GM23338 (cell line): ENCODE data around the gene RHO. TPM values are rescaled to one million over a fixed set of nuclear protein-coding genes. Genes with fewer than 3 reads are reported as not detected.

Experiments
- ATAC-seq: fragments of 200-7000 bp; cut with Tn5 transposase; 3 replicates; pipeline ENCODE4 v1.9.1; 2020
- DNase-seq: peaks from one replicate; pipeline ENCODE4 v3.0.0-alpha.2; 2015; ENCODE audit warnings: low spot score
- H2AFZ ChIP-seq: fragments of 200-600 bp; sonication (generic); 2 replicates; pipeline ENCODE4 v1.8.0; 2016; ENCODE audit warnings: antibody characterized with exemption, mild to moderate bottlenecking, moderate library complexity
- H3F3A ChIP-seq: fragments of 200-600 bp; sonication (generic); replicated peaks from 2 replicates; pipeline ENCODE4 v1.8.0; 2017; ENCODE audit warnings: antibody characterized with exemption, mixed run types, low read depth
- H3K27ac ChIP-seq: fragments of 200-600 bp; sonication (generic); 2 replicates; pipeline ENCODE4 v1.6.1; 2016; ENCODE audit warnings: low read depth
- H3K27me3 ChIP-seq: fragments of 200-600 bp; sonication (generic); 2 replicates; pipeline ENCODE4 v1.8.0; 2016; ENCODE audit warnings: mild to moderate bottlenecking, mixed run types, moderate library complexity; ENCODE audit not compliant: insufficient read depth
- H3K36me3 ChIP-seq: fragments of 200-600 bp; sonication (generic); 2 replicates; pipeline ENCODE4 v1.8.0; 2016; ENCODE audit warnings: mild to moderate bottlenecking; ENCODE audit not compliant: insufficient read depth
- H3K4me1 ChIP-seq: fragments of 200-600 bp; sonication (generic); 2 replicates; pipeline ENCODE4 v1.8.0; 2016; ENCODE audit warnings: mild to moderate bottlenecking, moderate library complexity; ENCODE audit not compliant: insufficient read depth
- H3K4me2 ChIP-seq: fragments of 200-600 bp; sonication (generic); 2 replicates; pipeline ENCODE4 v1.7.1; 2017; ENCODE audit warnings: mixed run types
- H3K4me3 ChIP-seq: fragments of 200-600 bp; sonication (generic); 2 replicates; pipeline ENCODE4 v1.6.1; 2016; ENCODE audit warnings: mixed run types
- H3K79me2 ChIP-seq: fragments of 200-600 bp; sonication (generic); replicated peaks from 2 replicates; pipeline ENCODE4 v1.8.0; 2017; ENCODE audit warnings: mild to moderate bottlenecking; ENCODE audit not compliant: insufficient read depth
- H3K9me2 ChIP-seq: fragments of 200-600 bp; sonication (generic); 2 replicates; pipeline ENCODE4 v1.8.0; 2017; ENCODE audit not compliant: insufficient read depth
- H4K20me1 ChIP-seq: fragments of 200-600 bp; sonication (generic); replicated peaks from 2 replicates; pipeline ENCODE4 v1.8.0; 2017; ENCODE audit warnings: mild to moderate bottlenecking; ENCODE audit not compliant: insufficient read depth
- H3K27ac Mint-ChIP-seq: 2 replicates; pipeline ENCODE4 v1.8.0; 2020; ENCODE audit warnings: inconsistent platforms, mild to moderate bottlenecking, moderate library complexity, mixed read lengths
- H3K27me3 Mint-ChIP-seq: 3 replicates; pipeline ENCODE4 v1.8.0; 2022; ENCODE audit warnings: low read depth, mild to moderate bottlenecking, moderate library complexity, mixed read lengths, inconsistent platforms; ENCODE audit not compliant: insufficient read depth, poor library complexity
- H3K36me3 Mint-ChIP-seq: 3 replicates; pipeline ENCODE4 v1.8.0; 2021; ENCODE audit warnings: low read depth, mild to moderate bottlenecking, inconsistent platforms, moderate library complexity, mixed read lengths
- H3K4me1 Mint-ChIP-seq: 3 replicates; pipeline ENCODE4 v1.8.0; 2020; ENCODE audit warnings: mild to moderate bottlenecking, inconsistent platforms, mixed read lengths
- H3K4me3 Mint-ChIP-seq: 3 replicates; pipeline ENCODE4 v1.8.0; 2021; ENCODE audit warnings: moderate library complexity, mild to moderate bottlenecking, inconsistent platforms, mixed read lengths
- H3K9me3 Mint-ChIP-seq: 3 replicates; pipeline ENCODE4 v1.8.0; 2020; ENCODE audit warnings: moderate library complexity, mild to moderate bottlenecking, inconsistent platforms, mixed read lengths
- CREB1 ChIP-seq: fragments of 250-450 bp; sonication (Bioruptor Pico); IDR thresholded peaks from 2 replicates; pipeline ENCODE4 v1.5.0; 2020; ENCODE audit warnings: low read depth, mild to moderate bottlenecking, moderate library complexity
- EZH2 ChIP-seq: fragments of 200-600 bp; sonication (generic); IDR thresholded peaks from one replicate; pipeline ENCODE4 v1.8.0; 2017; ENCODE audit warnings: antibody characterized with exemption, mild to moderate bottlenecking, low read depth; ENCODE audit not compliant: unreplicated experiment
- EZH2phosphoT487 ChIP-seq: fragments of 200-600 bp; sonication (generic); IDR thresholded peaks from one replicate; pipeline ENCODE4 v1.8.1; 2018; ENCODE audit warnings: antibody characterized with exemption; ENCODE audit not compliant: unreplicated experiment
- JUNB ChIP-seq: IDR thresholded peaks from one replicate; pipeline ENCODE4 v1.6.1; 2016; ENCODE audit warnings: antibody characterized with exemption; ENCODE audit not compliant: unreplicated experiment
- NANOG ChIP-seq: IDR thresholded peaks from 2 replicates; pipeline ENCODE4 v1.6.1; 2016; ENCODE audit warnings: antibody characterized with exemption, borderline replicate concordance
- POLR2AphosphoS5 ChIP-seq: IDR thresholded peaks from 2 replicates; pipeline ENCODE4 v1.6.1; 2016; ENCODE audit warnings: antibody characterized with exemption, low read depth
- STAT1 ChIP-seq: IDR thresholded peaks from one replicate; pipeline ENCODE4 v1.6.1; 2016; ENCODE audit warnings: antibody characterized with exemption; ENCODE audit not compliant: unreplicated experiment
- ZNF114 ChIP-seq: fragments of 250-450 bp; sonication (Bioruptor Pico); IDR thresholded peaks from 2 replicates; pipeline ENCODE4 v1.5.0; 2020; ENCODE audit warnings: mild to moderate bottlenecking, moderate library complexity
- ZNF331 ChIP-seq: fragments of 250-450 bp; sonication (Bioruptor Pico); IDR thresholded peaks from 2 replicates; pipeline ENCODE4 v1.5.0; 2020; ENCODE audit warnings: low read depth, mild to moderate bottlenecking, moderate library complexity
- polyA plus RNA-seq: library from polyadenylated mRNA; unstranded; fragments of >200 nt; fragmentation: Nextera tagmentation; extraction: Ambion mirVana; gene quantifications from 2 replicates; pipeline ENCODE4 v1.2.1, GENCODE V29; 2016
- total RNA-seq: library from RNA; depleted of rRNA; stranded (reverse); fragments of >200 nt; shearing (Covaris generic); gene quantifications from 2 replicates; pipeline ENCODE4 v1.2.3, GENCODE V29; 2014
- TF ChIP-seq, protein P1 (sequence below), 2 experiments: fragments of 200-600 bp in 1 of 2; sonication (generic) in 1 of 2; conservative IDR thresholded peaks; 2 replicates each; pipeline versions ENCODE4 v1.5.1 to v1.6.1; 2016 to 2017; ENCODE audit warnings: antibody characterized with exemption in 2 of 2, low read depth in 2 of 2, mild to moderate bottlenecking in 2 of 2, moderate library complexity in 1 of 2
- TF ChIP-seq, protein P2 (sequence below): fragments of 250-450 bp; sonication (Bioruptor Pico); IDR thresholded peaks from 2 replicates; pipeline ENCODE4 v1.5.0; 2020; ENCODE audit warnings: mild to moderate bottlenecking, moderate library complexity
- TF ChIP-seq, protein P3 (sequence below): IDR thresholded peaks from one replicate; pipeline ENCODE4 v1.6.1; 2018; ENCODE audit warnings: antibody characterized with exemption; ENCODE audit not compliant: unreplicated experiment
- TF ChIP-seq, protein P4 (sequence below): IDR thresholded peaks from 2 replicates; pipeline ENCODE4 v1.6.1; 2016; ENCODE audit warnings: antibody characterized with exemption

Gene RHO
- total and polyA plus RNA-seq, 2 experiments from 2014 or later, result not detected

DNA sequence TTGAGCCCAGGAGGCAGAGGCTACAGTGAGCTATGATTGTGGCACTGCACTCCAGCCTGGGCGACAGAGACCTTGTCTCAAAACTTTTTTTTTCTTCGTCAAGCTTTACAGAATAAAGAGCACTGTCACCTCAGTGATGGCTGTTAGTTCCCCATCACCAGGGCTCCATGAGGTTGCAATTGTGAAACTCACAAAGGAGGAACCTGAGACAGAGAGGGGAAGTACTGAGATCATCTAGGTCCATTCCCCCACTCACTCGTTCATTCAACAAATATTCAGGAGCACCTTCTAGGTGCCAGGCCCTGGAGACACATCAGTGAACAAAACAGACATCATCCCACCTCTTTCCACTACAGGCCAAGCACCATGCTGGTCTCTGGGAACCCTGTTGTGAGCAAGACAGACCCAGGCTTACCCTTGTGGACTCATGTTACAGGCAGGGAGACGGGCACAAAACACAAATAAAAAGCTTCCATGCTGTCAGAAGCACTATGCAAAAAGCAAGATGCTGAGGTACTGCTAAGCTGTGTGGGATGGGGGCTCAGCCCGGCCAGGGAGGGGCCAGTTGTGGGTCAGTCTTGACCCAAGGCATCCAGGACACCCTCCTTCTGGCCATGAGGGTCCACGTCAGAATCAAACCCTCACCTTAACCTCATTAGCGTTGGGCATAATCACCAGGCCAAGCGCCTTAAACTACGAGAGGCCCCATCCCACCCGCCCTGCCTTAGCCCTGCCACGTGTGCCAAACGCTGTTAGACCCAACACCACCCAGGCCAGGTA lies 2.1 kb upstream of the RHO start:
- Mint-ChIP-seq H3K4me3 (no peak overlapping the region), H3K9me3 (no peaks in the 10 kb centered on the region), H3K4me1 (peaks cover 27% of the 10 kb centered on the region), H3K27ac (no peak overlapping the region; the same call in 1 of the 2 replicates), H3K27me3 (peaks cover 20% of the 10 kb centered on the region), H3K36me3 (no peaks in the 10 kb centered on the region; the same call in 2 of the 3 replicates)
- peak; percentile 49 for ATAC-seq
- no peak overlapping the region for H3K27ac ChIP-seq
- H3K4me3 ChIP-seq, result no peak overlapping the region
- DNase-seq, result no peak
- H3K4me1 ChIP-seq, result peaks cover 5% of the 10 kb centered on the region; the same call in 1 of the 2 replicates
- 0 out of 2 replicates have a peak, but pooled peaks cover 3% of the 10 kb centered on the region for H3K9me2 ChIP-seq
- H3K36me3 ChIP-seq, result no peaks in the 10 kb centered on the region
- no peak overlapping the region for H3K4me2 ChIP-seq
- H3F3A ChIP-seq, result no peaks in the 10 kb centered on the region
- no peak for TF ChIP-seq EZH2
- TF ChIP-seq, protein P1, sequence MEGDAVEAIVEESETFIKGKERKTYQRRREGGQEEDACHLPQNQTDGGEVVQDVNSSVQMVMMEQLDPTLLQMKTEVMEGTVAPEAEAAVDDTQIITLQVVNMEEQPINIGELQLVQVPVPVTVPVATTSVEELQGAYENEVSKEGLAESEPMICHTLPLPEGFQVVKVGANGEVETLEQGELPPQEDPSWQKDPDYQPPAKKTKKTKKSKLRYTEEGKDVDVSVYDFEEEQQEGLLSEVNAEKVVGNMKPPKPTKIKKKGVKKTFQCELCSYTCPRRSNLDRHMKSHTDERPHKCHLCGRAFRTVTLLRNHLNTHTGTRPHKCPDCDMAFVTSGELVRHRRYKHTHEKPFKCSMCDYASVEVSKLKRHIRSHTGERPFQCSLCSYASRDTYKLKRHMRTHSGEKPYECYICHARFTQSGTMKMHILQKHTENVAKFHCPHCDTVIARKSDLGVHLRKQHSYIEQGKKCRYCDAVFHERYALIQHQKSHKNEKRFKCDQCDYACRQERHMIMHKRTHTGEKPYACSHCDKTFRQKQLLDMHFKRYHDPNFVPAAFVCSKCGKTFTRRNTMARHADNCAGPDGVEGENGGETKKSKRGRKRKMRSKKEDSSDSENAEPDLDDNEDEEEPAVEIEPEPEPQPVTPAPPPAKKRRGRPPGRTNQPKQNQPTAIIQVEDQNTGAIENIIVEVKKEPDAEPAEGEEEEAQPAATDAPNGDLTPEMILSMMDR (conservative IDR thresholded peaks at IDR 0.05; ENCODE audit: low read depth in 2 of 2), result no peak
- TF ChIP-seq CREB1 (CRISPR knock-in tag), result no peak
- TF ChIP-seq NANOG, result no peak
- TF ChIP-seq JUNB, result no peak
- TF ChIP-seq, protein P2, sequence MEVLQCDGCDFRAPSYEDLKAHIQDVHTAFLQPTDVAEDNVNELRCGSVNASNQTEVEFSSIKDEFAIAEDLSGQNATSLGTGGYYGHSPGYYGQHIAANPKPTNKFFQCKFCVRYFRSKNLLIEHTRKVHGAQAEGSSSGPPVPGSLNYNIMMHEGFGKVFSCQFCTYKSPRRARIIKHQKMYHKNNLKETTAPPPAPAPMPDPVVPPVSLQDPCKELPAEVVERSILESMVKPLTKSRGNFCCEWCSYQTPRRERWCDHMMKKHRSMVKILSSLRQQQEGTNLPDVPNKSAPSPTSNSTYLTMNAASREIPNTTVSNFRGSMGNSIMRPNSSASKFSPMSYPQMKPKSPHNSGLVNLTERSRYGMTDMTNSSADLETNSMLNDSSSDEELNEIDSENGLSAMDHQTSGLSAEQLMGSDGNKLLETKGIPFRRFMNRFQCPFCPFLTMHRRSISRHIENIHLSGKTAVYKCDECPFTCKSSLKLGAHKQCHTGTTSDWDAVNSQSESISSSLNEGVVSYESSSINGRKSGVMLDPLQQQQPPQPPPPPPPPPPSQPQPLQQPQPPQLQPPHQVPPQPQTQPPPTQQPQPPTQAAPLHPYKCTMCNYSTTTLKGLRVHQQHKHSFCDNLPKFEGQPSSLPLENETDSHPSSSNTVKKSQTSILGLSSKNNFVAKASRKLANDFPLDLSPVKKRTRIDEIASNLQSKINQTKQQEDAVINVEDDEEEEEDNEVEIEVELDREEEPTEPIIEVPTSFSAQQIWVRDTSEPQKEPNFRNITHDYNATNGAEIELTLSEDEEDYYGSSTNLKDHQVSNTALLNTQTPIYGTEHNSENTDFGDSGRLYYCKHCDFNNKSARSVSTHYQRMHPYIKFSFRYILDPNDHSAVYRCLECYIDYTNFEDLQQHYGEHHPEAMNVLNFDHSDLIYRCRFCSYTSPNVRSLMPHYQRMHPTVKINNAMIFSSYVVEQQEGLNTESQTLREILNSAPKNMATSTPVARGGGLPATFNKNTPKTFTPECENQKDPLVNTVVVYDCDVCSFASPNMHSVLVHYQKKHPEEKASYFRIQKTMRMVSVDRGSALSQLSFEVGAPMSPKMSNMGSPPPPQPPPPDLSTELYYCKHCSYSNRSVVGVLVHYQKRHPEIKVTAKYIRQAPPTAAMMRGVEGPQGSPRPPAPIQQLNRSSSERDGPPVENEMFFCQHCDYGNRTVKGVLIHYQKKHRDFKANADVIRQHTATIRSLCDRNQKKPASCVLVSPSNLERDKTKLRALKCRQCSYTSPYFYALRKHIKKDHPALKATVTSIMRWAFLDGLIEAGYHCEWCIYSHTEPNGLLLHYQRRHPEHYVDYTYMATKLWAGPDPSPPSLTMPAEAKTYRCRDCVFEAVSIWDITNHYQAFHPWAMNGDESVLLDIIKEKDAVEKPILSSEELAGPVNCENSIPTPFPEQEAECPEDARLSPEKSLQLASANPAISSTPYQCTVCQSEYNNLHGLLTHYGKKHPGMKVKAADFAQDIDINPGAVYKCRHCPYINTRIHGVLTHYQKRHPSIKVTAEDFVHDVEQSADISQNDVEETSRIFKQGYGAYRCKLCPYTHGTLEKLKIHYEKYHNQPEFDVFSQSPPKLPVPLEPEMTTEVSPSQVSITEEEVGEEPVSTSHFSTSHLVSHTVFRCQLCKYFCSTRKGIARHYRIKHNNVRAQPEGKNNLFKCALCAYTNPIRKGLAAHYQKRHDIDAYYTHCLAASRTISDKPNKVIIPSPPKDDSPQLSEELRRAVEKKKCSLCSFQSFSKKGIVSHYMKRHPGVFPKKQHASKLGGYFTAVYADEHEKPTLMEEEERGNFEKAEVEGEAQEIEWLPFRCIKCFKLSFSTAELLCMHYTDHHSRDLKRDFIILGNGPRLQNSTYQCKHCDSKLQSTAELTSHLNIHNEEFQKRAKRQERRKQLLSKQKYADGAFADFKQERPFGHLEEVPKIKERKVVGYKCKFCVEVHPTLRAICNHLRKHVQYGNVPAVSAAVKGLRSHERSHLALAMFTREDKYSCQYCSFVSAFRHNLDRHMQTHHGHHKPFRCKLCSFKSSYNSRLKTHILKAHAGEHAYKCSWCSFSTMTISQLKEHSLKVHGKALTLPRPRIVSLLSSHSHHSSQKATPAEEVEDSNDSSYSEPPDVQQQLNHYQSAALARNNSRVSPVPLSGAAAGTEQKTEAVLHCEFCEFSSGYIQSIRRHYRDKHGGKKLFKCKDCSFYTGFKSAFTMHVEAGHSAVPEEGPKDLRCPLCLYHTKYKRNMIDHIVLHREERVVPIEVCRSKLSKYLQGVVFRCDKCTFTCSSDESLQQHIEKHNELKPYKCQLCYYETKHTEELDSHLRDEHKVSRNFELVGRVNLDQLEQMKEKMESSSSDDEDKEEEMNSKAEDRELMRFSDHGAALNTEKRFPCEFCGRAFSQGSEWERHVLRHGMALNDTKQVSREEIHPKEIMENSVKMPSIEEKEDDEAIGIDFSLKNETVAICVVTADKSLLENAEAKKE (CRISPR knock-in tag), result no peak
- TF ChIP-seq ZNF114 (CRISPR knock-in tag), result no peak
- TF ChIP-seq ZNF331, result no peak
- no peak for TF ChIP-seq EZH2phosphoT487
- TF ChIP-seq POLR2AphosphoS5, result no peak
- TF ChIP-seq, protein P3, sequence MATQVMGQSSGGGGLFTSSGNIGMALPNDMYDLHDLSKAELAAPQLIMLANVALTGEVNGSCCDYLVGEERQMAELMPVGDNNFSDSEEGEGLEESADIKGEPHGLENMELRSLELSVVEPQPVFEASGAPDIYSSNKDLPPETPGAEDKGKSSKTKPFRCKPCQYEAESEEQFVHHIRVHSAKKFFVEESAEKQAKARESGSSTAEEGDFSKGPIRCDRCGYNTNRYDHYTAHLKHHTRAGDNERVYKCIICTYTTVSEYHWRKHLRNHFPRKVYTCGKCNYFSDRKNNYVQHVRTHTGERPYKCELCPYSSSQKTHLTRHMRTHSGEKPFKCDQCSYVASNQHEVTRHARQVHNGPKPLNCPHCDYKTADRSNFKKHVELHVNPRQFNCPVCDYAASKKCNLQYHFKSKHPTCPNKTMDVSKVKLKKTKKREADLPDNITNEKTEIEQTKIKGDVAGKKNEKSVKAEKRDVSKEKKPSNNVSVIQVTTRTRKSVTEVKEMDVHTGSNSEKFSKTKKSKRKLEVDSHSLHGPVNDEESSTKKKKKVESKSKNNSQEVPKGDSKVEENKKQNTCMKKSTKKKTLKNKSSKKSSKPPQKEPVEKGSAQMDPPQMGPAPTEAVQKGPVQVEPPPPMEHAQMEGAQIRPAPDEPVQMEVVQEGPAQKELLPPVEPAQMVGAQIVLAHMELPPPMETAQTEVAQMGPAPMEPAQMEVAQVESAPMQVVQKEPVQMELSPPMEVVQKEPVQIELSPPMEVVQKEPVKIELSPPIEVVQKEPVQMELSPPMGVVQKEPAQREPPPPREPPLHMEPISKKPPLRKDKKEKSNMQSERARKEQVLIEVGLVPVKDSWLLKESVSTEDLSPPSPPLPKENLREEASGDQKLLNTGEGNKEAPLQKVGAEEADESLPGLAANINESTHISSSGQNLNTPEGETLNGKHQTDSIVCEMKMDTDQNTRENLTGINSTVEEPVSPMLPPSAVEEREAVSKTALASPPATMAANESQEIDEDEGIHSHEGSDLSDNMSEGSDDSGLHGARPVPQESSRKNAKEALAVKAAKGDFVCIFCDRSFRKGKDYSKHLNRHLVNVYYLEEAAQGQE, result no peak
- no peak for TF ChIP-seq STAT1
- TF ChIP-seq, protein P4, sequence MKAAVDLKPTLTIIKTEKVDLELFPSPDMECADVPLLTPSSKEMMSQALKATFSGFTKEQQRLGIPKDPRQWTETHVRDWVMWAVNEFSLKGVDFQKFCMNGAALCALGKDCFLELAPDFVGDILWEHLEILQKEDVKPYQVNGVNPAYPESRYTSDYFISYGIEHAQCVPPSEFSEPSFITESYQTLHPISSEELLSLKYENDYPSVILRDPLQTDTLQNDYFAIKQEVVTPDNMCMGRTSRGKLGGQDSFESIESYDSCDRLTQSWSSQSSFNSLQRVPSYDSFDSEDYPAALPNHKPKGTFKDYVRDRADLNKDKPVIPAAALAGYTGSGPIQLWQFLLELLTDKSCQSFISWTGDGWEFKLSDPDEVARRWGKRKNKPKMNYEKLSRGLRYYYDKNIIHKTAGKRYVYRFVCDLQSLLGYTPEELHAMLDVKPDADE, result no peak
- H3K79me2 ChIP-seq, result no peaks in the 10 kb centered on the region
- no peak overlapping the region for H2AFZ ChIP-seq
- H3K27me3 ChIP-seq, result no peaks in the 10 kb centered on the region
- no peaks in the 10 kb centered on the region for H4K20me1 ChIP-seq
